Measurements from ENCODE around the gene AHNAK. TPM values are rescaled to one million over a fixed set of nuclear protein-coding genes. Genes with fewer than 3 reads are reported as not detected.
A peak's percentile ranks its signal among the peaks of the same experiment; 100 is the strongest.

The AHNAK gene
- total and polyA plus RNA-seq, 2 of the 8 experiments (the other 6 are each of a cell fraction or from before 2014, with no cell fraction given), result 2.0 to 5.8 TPM

DNA sequence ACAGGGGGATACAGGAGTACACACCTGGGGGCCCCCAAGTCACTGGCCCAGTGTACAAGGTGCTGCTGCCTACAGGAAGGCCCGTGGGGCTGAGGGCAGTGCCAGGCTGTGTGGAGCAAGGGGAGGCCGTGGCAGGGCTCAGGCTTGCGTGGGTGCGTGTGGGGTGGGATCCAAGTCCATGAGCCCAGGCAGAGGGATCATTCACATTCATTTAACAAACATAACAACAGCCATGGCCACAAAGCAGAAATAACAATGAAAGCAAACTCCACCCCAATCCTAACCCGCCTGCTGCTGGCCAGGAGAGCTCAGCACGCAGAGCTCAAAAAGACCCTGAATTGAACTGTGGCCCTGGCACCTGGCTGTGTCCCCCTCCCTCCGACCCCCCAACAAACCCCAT, 144.8 kb downstream of the AHNAK start:
- no peaks in the 10 kb centered on the region for H3K79me1 ChIP-seq (ENCODE audit: low read depth, low read length)
- H3K36me3 ChIP-seq (ENCODE audit: control insufficient read depth in 2 of 4, insufficient read depth in 4 of 4, low read length in 3 of 4), result no peaks in the 10 kb centered on the region
- no peak overlapping the region for H2BK120ac ChIP-seq (replicated peaks; ENCODE audit: low read depth, low read length)
- no peaks in the 10 kb centered on the region for H3K79me2 ChIP-seq (ENCODE audit: control insufficient read depth in 1 of 2, insufficient read depth in 2 of 2, low read length in 2 of 2)
- H3K56ac ChIP-seq (replicated peaks; ENCODE audit: insufficient read length, low read depth, low read length), result no peak overlapping the region
- H3K23me2 ChIP-seq (ENCODE audit: low read depth, low read length), result no peaks in the 10 kb centered on the region; the same call in 1 of the 2 replicates
- no peak overlapping the region for H4K5ac ChIP-seq (ENCODE audit: insufficient read length, low read depth, low read length)
- H3K4ac ChIP-seq (replicated peaks; ENCODE audit: insufficient read length, low read depth, low read length), result no peak overlapping the region
- no peak overlapping the region for H2AFZ ChIP-seq (ENCODE audit: low read length)
- peak overlapping the region; percentile 56; the same call in 1 of the 2 replicates for H2BK5ac ChIP-seq (ENCODE audit: low read depth, low read length)
- H3K9ac ChIP-seq (replicated peaks in 1 of 4; ENCODE audit: extremely low read depth in 1 of 4, low read depth in 3 of 4, low read length in 3 of 4), result no peak overlapping the region
- FAIRE-seq (no peak), DNase-seq (ENCODE audit: low read depth in 1 of 2, low spot score in 2 of 2) (no peak)
- ChIA-PET POLR2A (ENCODE audit: partially characterized antibody) (interaction anchor here (0.8 to 1.2 kb wide), 2 partner anchors 17 to 47 kb away, joined by 3 to 5 read pairs; partner anchors contain the start of gene SCGB1A1), CTCF (ENCODE audit: partially characterized antibody) (interaction anchor here (0.6 to 9.5 kb wide), 9 partner anchors 9 to 666 kb away, joined by 3 to 56 read pairs (median 4); no protein-coding TSS in a partner anchor)
- 0 out of 7 replicates have a peak, but pooled peaks cover 0 to 2% (median 0%) of the 10 kb centered on the region in 4 experiments for H3K27me3 ChIP-seq (replicated peaks in 1 of 4; ENCODE audit: control insufficient read depth in 3 of 4, extremely low read depth in 1 of 4, insufficient read depth in 3 of 4, low read length in 3 of 4)
- no peak overlapping the region for H3K23ac ChIP-seq (ENCODE audit: insufficient read length)
- H2BK20ac ChIP-seq (ENCODE audit: low read length), result no peak overlapping the region; the same call in 1 of the 2 replicates
- peaks cover 0 to 23% (median 1%) of the 10 kb centered on the region in 4 experiments; a peak in 5 of 7 replicates for H3K4me1 ChIP-seq (replicated peaks in 1 of 4; ENCODE audit: control insufficient read depth in 3 of 4, insufficient read depth in 4 of 4, low read length in 3 of 4)
- 87% methylated on average over 6 of the region's 7 CpGs; no CpG with 5 or more reads in 1 of the 2 experiments for WGBS, 2 experiments (ENCODE audit: extremely low coverage in 1 of 2, insufficient coverage in 1 of 2, insufficient read length in 1 of 2, insufficient replicate concordance in 2 of 2, low coverage in 1 of 2, low lambda C conversion rate in 2 of 2, missing lambda C conversion rate in 1 of 2)
- H2AK5ac ChIP-seq (ENCODE audit: low read depth, low read length), result no peak overlapping the region
- H3K4me2 ChIP-seq (ENCODE audit: insufficient read depth in 1 of 2, low read depth in 2 of 2, low read length in 2 of 2), result no peak overlapping the region
- no peaks in the 10 kb centered on the region for H3K9me3 ChIP-seq (ENCODE audit: insufficient read depth in 2 of 2, low read depth in 1 of 2, low read length in 1 of 2)
- no peaks in the 10 kb centered on the region for H4K20me1 ChIP-seq (replicated peaks in 1 of 2; ENCODE audit: control insufficient read depth in 1 of 2, insufficient read depth in 2 of 2, low read length in 2 of 2)
- peak overlapping the region; percentile 90; the same call in 1 of the 2 replicates for H2BK12ac ChIP-seq (ENCODE audit: low read depth, low read length)
- H2BK15ac ChIP-seq (ENCODE audit: low read length), result no peak overlapping the region
- H3K14ac ChIP-seq (ENCODE audit: insufficient read length), result no peak overlapping the region
- no peak overlapping the region for H3K4me3 ChIP-seq (ENCODE audit: extremely low read depth in 1 of 4, insufficient read depth in 2 of 4, low read depth in 3 of 4, low read length in 4 of 4)
- H3K27ac ChIP-seq (ENCODE audit: low read depth, low read length), result no peak overlapping the region
- H4K91ac ChIP-seq (replicated peaks; ENCODE audit: insufficient read length, low read length), result peak overlapping the region; percentile 60
- peak overlapping the region; percentile 65; the same call in 1 of the 2 replicates for H4K8ac ChIP-seq (ENCODE audit: extremely low read depth, insufficient read depth, low read length)
- peak overlapping the region; percentile 87 for H3K18ac ChIP-seq (ENCODE audit: extremely low read depth, low read length)
- TF ChIP-seq TAF1 (IDR thresholded peaks at IDR 0.05; ENCODE audit: low read depth, low read length) (no peak), KDM1A (IDR thresholded peaks at IDR 0.05; ENCODE audit: borderline replicate concordance, low read length) (no peak), TBP (IDR thresholded peaks at IDR 0.05; ENCODE audit: low read depth, low read length) (no peak), NANOG (IDR thresholded peaks at IDR 0.05; ENCODE audit: insufficient read depth, low read depth, low read length, poor library complexity, severe bottlenecking) (no peak), CREB1 (IDR thresholded peaks at IDR 0.05) (no peak), CHD2 (IDR thresholded peaks at IDR 0.05; ENCODE audit: low read length) (no peak), CEBPB (IDR thresholded peaks at IDR 0.05; ENCODE audit: low read depth, low read length) (no peak), ASH2L (IDR thresholded peaks at IDR 0.05; ENCODE audit: low read length) (no peak), MAFK (IDR thresholded peaks at IDR 0.05; ENCODE audit: low read depth, low read length) (no peak), TCF12 (IDR thresholded peaks at IDR 0.05; ENCODE audit: low read depth, low read length) (no peak), SP4 (IDR thresholded peaks at IDR 0.05; ENCODE audit: low read length) (no peak)
- TF ChIP-seq, protein P1, sequence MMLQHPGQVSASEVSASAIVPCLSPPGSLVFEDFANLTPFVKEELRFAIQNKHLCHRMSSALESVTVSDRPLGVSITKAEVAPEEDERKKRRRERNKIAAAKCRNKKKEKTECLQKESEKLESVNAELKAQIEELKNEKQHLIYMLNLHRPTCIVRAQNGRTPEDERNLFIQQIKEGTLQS (IDR thresholded peaks at IDR 0.05; ENCODE audit: insufficient read depth, low read depth, low read length), result no peak
- TF ChIP-seq, protein P2, sequence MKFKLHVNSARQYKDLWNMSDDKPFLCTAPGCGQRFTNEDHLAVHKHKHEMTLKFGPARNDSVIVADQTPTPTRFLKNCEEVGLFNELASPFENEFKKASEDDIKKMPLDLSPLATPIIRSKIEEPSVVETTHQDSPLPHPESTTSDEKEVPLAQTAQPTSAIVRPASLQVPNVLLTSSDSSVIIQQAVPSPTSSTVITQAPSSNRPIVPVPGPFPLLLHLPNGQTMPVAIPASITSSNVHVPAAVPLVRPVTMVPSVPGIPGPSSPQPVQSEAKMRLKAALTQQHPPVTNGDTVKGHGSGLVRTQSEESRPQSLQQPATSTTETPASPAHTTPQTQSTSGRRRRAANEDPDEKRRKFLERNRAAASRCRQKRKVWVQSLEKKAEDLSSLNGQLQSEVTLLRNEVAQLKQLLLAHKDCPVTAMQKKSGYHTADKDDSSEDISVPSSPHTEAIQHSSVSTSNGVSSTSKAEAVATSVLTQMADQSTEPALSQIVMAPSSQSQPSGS (IDR thresholded peaks at IDR 0.05; ENCODE audit: low read length), result no peak
